ENCODE measurements around the gene HEXD.

Gene HEXD

DNA sequence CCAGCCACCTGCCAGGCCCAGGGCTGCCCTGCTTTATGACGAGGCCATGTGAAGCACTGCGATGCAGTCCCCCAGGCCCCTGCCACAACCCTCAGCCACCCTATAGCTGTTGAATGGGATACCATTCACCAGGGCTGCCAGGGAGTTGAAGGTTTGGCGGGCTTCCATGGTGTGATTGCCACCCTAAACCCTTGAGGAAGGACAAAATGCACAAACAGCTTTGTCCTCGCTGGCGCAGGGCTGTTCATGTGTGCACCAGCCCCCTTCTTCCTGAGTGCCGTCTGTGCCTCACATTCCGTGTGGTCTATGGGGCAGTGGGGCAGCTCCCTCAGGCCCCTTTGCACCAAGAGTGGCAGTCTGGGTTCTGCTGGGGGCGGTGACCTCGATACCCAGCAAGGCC is 65.7 kb downstream of the HEXD start:
- TF ChIP-seq, protein P1, sequence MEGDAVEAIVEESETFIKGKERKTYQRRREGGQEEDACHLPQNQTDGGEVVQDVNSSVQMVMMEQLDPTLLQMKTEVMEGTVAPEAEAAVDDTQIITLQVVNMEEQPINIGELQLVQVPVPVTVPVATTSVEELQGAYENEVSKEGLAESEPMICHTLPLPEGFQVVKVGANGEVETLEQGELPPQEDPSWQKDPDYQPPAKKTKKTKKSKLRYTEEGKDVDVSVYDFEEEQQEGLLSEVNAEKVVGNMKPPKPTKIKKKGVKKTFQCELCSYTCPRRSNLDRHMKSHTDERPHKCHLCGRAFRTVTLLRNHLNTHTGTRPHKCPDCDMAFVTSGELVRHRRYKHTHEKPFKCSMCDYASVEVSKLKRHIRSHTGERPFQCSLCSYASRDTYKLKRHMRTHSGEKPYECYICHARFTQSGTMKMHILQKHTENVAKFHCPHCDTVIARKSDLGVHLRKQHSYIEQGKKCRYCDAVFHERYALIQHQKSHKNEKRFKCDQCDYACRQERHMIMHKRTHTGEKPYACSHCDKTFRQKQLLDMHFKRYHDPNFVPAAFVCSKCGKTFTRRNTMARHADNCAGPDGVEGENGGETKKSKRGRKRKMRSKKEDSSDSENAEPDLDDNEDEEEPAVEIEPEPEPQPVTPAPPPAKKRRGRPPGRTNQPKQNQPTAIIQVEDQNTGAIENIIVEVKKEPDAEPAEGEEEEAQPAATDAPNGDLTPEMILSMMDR (IDR thresholded peaks at IDR 0.05; ENCODE audit: unreplicated experiment in 3 of 3): no peak

DNA sequence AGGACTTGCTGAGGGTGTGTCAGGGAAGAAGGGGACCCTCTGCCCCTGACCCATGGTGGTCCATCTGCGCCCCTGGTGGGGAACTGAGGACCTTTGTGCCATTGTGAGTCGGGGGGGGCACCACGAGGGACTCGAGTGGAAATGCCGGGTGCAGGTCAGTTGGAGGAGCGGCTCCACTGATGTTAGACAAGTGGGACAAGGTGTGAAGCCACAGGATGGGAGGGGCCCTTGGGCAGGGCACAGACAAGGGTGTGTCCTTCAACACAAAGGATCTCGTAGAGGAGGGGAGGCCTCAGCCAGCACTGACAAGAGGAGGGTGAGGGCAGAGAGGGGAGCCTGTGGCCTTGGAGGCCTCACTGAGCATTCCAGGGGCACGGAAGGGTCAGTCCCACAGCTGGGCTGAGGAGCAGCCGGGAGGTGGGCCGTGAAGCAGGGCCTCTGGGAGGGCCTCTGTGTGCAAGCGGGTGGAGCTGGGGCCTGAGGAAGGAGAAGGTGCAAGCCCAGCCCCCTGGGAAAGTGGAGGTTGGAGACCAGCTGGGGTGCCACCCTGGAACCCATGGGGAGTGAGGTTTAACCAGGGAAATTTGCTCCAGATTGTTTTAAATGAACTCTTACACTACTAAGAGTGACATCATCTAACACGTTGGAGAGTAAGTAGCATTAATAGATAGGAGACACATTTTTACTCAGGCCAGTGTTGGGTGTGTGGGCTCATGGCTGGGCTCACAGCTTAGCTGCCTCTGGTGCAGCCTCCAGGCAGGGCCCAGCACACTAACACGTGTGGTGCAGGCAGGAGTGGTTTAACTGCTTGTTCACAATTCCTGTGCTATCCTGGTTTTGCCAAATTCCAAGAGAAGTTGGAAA is 68.3 kb downstream of the HEXD start:
- Mint-ChIP-seq H3K27me3 (ENCODE audit: low read depth) (no peaks in the 10 kb centered on the region), H3K27ac (peak overlapping the region in 1 of 3 experiments; percentile 25), H3K4me1 (peaks cover 5% of the 10 kb centered on the region), H3K4me3 (no peak overlapping the region), H3K36me3 (ENCODE audit: low read depth) (peaks cover 56% of the 10 kb centered on the region), H3K9me3 (no peaks in the 10 kb centered on the region)
- TF ChIP-seq, protein P1 (IDR thresholded peaks at IDR 0.05; ENCODE audit: unreplicated experiment in 3 of 3): no peak

More for the DNA sequence above, 65.7 kb downstream of the HEXD start:
- Mint-ChIP-seq H3K36me3 (ENCODE audit: low read depth) (peaks cover 65% of the 10 kb centered on the region), H3K4me1 (no peaks in the 10 kb centered on the region), H3K27me3 (ENCODE audit: low read depth) (no peaks in the 10 kb centered on the region), H3K9me3 (no peaks in the 10 kb centered on the region), H3K4me3 (no peak overlapping the region), H3K27ac (no peak overlapping the region)

DNA sequence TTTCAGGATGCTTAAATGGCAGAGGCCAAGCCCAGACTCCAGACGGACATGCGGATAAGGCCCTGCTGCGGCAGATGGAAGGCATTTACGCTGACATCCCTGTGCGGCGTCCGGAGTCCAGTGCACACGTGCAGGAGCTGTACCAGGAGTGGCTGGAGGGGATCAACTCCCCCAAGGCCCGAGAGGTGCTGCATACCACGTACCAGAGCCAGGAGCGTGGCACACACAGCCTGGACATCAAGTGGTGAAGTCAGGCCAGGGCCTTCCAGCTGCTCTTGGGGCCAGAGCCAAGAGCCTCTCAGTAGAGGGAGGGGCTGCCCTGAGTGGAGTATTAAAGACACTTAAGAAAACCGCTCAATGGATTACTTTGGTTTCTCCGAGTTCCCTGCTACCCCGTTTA is 69.8 kb downstream of the HEXD start:
- peaks cover 46% of the 10 kb centered on the region for H3K36me3 Mint-ChIP-seq (ENCODE audit: low read depth)
- peaks cover 4% of the 10 kb centered on the region for H3K27me3 Mint-ChIP-seq (ENCODE audit: low read depth)
- TF ChIP-seq, protein P1 (IDR thresholded peaks at IDR 0.05; ENCODE audit: unreplicated experiment in 3 of 3): no peak

DNA sequence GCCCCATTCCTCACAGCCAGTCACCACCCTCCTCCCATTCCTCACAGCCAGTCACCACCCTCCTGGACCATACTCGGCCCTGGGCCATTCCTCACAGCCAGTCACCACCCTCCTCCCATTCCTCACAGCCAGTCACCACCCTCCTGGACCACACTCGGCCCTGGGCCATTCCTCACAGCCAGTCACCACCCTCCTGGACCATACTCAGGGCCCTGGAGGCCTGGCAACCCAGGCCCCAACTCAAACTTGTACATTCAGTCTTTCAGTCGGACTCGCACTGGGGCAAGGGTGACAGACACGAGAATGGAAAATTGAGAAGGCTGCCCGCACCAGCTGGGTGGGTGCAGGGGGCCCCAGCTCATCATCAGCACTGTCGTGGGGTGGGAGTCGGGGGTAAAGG is 71.0 kb downstream of the HEXD start:
- Mint-ChIP-seq H3K4me1 (peaks cover 5% of the 10 kb centered on the region), H3K27ac (peak overlapping the region in 1 of 3 experiments; percentile 15), H3K4me3 (no peak overlapping the region), H3K9me3 (no peaks in the 10 kb centered on the region), H3K27me3 (ENCODE audit: low read depth) (peaks cover 5% of the 10 kb centered on the region), H3K36me3 (ENCODE audit: low read depth) (peaks cover 40% of the 10 kb centered on the region)
- TF ChIP-seq, protein P1 (IDR thresholded peaks at IDR 0.05; ENCODE audit: unreplicated experiment in 3 of 3): no peak

More for the DNA sequence above, 69.8 kb downstream of the HEXD start:
- Mint-ChIP-seq H3K9me3 (no peaks in the 10 kb centered on the region), H3K27ac (no peak overlapping the region), H3K4me3 (no peak overlapping the region), H3K4me1 (peaks cover 5% of the 10 kb centered on the region)

DNA sequence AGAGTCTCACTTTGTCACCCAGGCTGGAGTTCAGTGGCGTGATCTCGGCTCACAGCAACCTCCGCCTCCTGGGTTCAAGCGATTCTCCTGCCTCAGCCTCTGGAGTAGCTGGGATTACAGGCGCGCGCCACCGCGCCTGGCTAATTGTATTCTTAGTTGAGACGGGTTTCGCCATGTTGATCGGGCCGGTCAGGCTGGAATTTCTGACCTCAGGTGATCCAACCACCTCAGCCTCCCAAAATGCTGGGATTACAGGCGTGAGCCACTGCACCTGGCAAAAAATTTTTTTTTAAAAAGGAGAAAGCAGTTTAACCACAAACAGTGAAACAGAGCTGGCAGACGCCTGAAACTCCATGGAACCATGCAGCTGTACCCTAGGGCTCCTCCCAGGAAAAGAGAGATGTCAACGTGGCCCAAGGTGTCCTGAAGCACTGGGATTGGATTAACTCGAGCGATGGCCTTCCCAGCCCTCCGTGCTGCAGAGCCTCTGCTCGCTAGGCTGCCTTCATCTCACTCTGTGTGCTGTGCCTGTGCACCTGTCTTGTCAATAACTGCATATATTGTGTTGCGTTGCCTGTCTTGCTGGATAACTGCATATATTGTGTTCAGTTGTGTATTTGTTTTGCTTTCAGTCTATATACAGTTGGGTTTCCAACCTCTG is 71.8 kb downstream of the HEXD start:
- H3K9me3 Mint-ChIP-seq: no peaks in the 10 kb centered on the region
- peak overlapping the region in 1 of 3 experiments; percentile 59 for H3K27ac Mint-ChIP-seq
- TF ChIP-seq, protein P1 (IDR thresholded peaks at IDR 0.05; ENCODE audit: unreplicated experiment in 3 of 3): no peak
- H3K36me3 Mint-ChIP-seq (ENCODE audit: low read depth): peaks cover 35% of the 10 kb centered on the region
- no peak overlapping the region for H3K4me3 Mint-ChIP-seq
- H3K4me1 Mint-ChIP-seq: peaks cover 9% of the 10 kb centered on the region
- H3K27me3 Mint-ChIP-seq (ENCODE audit: low read depth): peaks cover 8% of the 10 kb centered on the region
